ENCODE results near the gene MICAL3.
"Not testable (repeated sequence)": the region's sequence is repeated elsewhere in the genome, so short reads cannot be mapped to it uniquely, and the experiment has no call there.

The MICAL3 gene

GRCh38 chr22:17951315-17951714, 73.0 kb downstream of the MICAL3 start:
- DNase-seq = no peak

GRCh38 chr22:17950651-17951214, 73.6 kb downstream of the MICAL3 start:
- no peak for DNase-seq

- no peak for DNase-seq
These were observed 74.5 kb downstream of the MICAL3 start for GRCh38 chr22:17949642-17950473.

GRCh38 chr22:17948101-17948500, 76.3 kb downstream of the MICAL3 start:
- DNase-seq = no peak

GRCh38 chr22:17946662-17947367, 77.5 kb downstream of the MICAL3 start:
- DNase-seq = no peak

GRCh38 chr22:17945888-17946648, 78.3 kb downstream of the MICAL3 start:
- no peak for DNase-seq

GRCh38 chr22:17945156-17945887, 79.0 kb downstream of the MICAL3 start:
- no peak for DNase-seq

- no peak for DNase-seq
These were observed 80.1 kb downstream of the MICAL3 start for GRCh38 chr22:17944256-17944655.

GRCh38 chr22:17943533-17944249, 80.7 kb downstream of the MICAL3 start:
- DNase-seq = no peak

GRCh38 chr22:17942721-17943120, 81.6 kb downstream of the MICAL3 start:
- no peak for DNase-seq

GRCh38 chr22:17941471-17942406, 82.6 kb downstream of the MICAL3 start:
- DNase-seq = no peak

- DNase-seq = no peak
These were observed 84.8 kb downstream of the MICAL3 start for GRCh38 chr22:17939579-17939978.

- no peak for DNase-seq
These were observed 85.3 kb downstream of the MICAL3 start for GRCh38 chr22:17939011-17939410.

- no peak for DNase-seq
These were observed 85.9 kb downstream of the MICAL3 start for GRCh38 chr22:17938484-17938924.

- not testable (repeated sequence) for DNase-seq
These were observed 91.9 kb downstream of the MICAL3 start for GRCh38 chr22:17932457-17932856.

- DNase-seq = no peak
These were observed 92.9 kb downstream of the MICAL3 start for GRCh38 chr22:17931400-17931825.

GRCh38 chr22:17930455-17931313, 93.7 kb downstream of the MICAL3 start:
- DNase-seq = no peak

- no peak for DNase-seq
These were observed 94.5 kb downstream of the MICAL3 start for GRCh38 chr22:17929909-17930308.

GRCh38 chr22:17928391-17928790, 96.0 kb downstream of the MICAL3 start:
- no peak for DNase-seq
